OCI-LY3 (cell line): Measurements from ENCODE around the gene IL10.

Experiments used
- H2AFZ ChIP-seq: fragments of 200-600, 300-600 bp; shearing (Covaris generic); 2 replicates; pipeline ENCODE4 v1.6.0; 2014; ENCODE audit warnings: antibody characterized with exemption, low read depth, low read length
- H3K27ac ChIP-seq: fragments of 200-600, 300-600 bp; sonication (generic); 2 replicates; pipeline ENCODE4 v1.5.1; 2014; ENCODE audit warnings: mild to moderate bottlenecking, low read length, moderate library complexity, mixed read lengths
- H3K27me3 ChIP-seq: fragments of 200-600, 300-600 bp; sonication (generic); 2 replicates; pipeline ENCODE4 v1.6.1; 2014; ENCODE audit warnings: low read depth, low read length, mixed read lengths
- H3K36me3 ChIP-seq: fragments of 200-600, 300-600 bp; sonication (generic); replicated peaks from 2 replicates; pipeline ENCODE3; 2014; ENCODE audit warnings: low read depth, low read length, mixed read lengths
- H3K4me1 ChIP-seq: fragments of 300-600, 200-600 bp; sonication (generic); 2 replicates; pipeline ENCODE4 v1.6.1; 2014; ENCODE audit warnings: low read length, mixed read lengths
- H3K4me2 ChIP-seq: fragments of 200-600, 300-600 bp; sonication (generic); 2 replicates; pipeline ENCODE4 v1.6.1; 2014; ENCODE audit warnings: low read length, mixed read lengths
- H3K4me3 ChIP-seq: fragments of 300-600, 200-600 bp; sonication (generic); 2 replicates; pipeline ENCODE4 v1.5.1; 2014; ENCODE audit warnings: antibody characterized with exemption, mild to moderate bottlenecking, low read length, moderate library complexity
- H3K79me2 ChIP-seq: fragments of 300-600, 200-600 bp; shearing (Covaris generic); 2 replicates; pipeline ENCODE4 v1.6.1; 2014; ENCODE audit warnings: mild to moderate bottlenecking, low read length, mixed read lengths
- H3K9ac ChIP-seq: fragments of 300-600, 200-600 bp; shearing (Covaris generic); 2 replicates; pipeline ENCODE4 v1.6.0; 2014; ENCODE audit warnings: mild to moderate bottlenecking, low read length, moderate library complexity
- H3K9me3 ChIP-seq: fragments of 200-600, 300-600 bp; shearing (Covaris generic); 2 replicates; pipeline ENCODE4 v1.6.1; 2014; ENCODE audit warnings: low read length, mixed read lengths; ENCODE audit not compliant: insufficient read depth
- H4K20me1 ChIP-seq: fragments of 200-600, 300-600 bp; sonication (generic); 2 replicates; pipeline ENCODE4 v1.6.1; 2016; ENCODE audit warnings: low read length, mixed read lengths; ENCODE audit not compliant: insufficient read depth
- CTCF ChIP-seq: fragments of 200-600, 300-600 bp; sonication (generic); IDR thresholded peaks from 2 replicates; pipeline ENCODE4 v1.5.1; 2014; ENCODE audit warnings: antibody characterized with exemption, low read length, low read depth
- EZH2phosphoT487 ChIP-seq: fragments of 200-600 bp; shearing (Covaris generic); IDR thresholded peaks from 2 replicates; pipeline ENCODE4 v1.6.1; 2018; ENCODE audit warnings: antibody characterized with exemption, mixed run types, low read depth

Gene IL10

GRCh38 chr1:206761159-206761768 is 11.0 kb downstream of the IL10 start:
- Histone ChIP-seq H2AFZ (no peak overlapping the region), H3K27ac (no peak overlapping the region), H3K27me3 (peaks cover 14% of the 10 kb centered on the region), H3K4me3 (no peak overlapping the region), H3K79me2 (no peaks in the 10 kb centered on the region), H3K4me2 (no peak overlapping the region), H4K20me1 (no peaks in the 10 kb centered on the region), H3K9me3 (peaks cover 2% of the 10 kb centered on the region; the same call in 1 of the 2 replicates), H3K36me3 (no peaks in the 10 kb centered on the region), H3K9ac (no peak overlapping the region), H3K4me1 (peaks cover 20% of the 10 kb centered on the region)
- TF ChIP-seq CTCF (no peak), EZH2phosphoT487 (no peak)

GRCh38 chr1:206760590-206760989 is 11.7 kb downstream of the IL10 start:
- Histone ChIP-seq H4K20me1 (no peaks in the 10 kb centered on the region), H3K4me3 (no peak overlapping the region), H3K4me2 (no peak overlapping the region), H3K27ac (no peak overlapping the region), H3K9ac (no peak overlapping the region), H2AFZ (no peak overlapping the region), H3K9me3 (peaks cover 2% of the 10 kb centered on the region; the same call in 1 of the 2 replicates), H3K36me3 (no peaks in the 10 kb centered on the region), H3K27me3 (peaks cover 14% of the 10 kb centered on the region), H3K79me2 (no peaks in the 10 kb centered on the region), H3K4me1 (peaks cover 13% of the 10 kb centered on the region)
- no peak for TF ChIP-seq CTCF
- no peak for TF ChIP-seq EZH2phosphoT487

GRCh38 chr1:206757524-206758266 is 14.6 kb downstream of the IL10 start:
- peaks cover 20% of the 10 kb centered on the region for H3K27me3 ChIP-seq
- no peak overlapping the region for H3K4me3 ChIP-seq
- peaks cover 11% of the 10 kb centered on the region for H3K4me1 ChIP-seq
- TF ChIP-seq CTCF (no peak), EZH2phosphoT487 (no peak)
- peak overlapping the region; percentile 70 for H2AFZ ChIP-seq
- no peaks in the 10 kb centered on the region for H3K79me2 ChIP-seq
- no peak overlapping the region for H3K9ac ChIP-seq
- no peaks in the 10 kb centered on the region for H3K36me3 ChIP-seq
- no peak overlapping the region for H3K27ac ChIP-seq
- H4K20me1 ChIP-seq, result no peaks in the 10 kb centered on the region
- peak overlapping the region; percentile 16 for H3K4me2 ChIP-seq
- no peaks in the 10 kb centered on the region for H3K9me3 ChIP-seq

- no peak overlapping the region for H3K27ac ChIP-seq
- H3K4me3 ChIP-seq, result no peak overlapping the region
- no peaks in the 10 kb centered on the region for H3K79me2 ChIP-seq
- H3K4me2 ChIP-seq, result no peak overlapping the region
- peaks cover 6% of the 10 kb centered on the region for H3K4me1 ChIP-seq
- H3K9me3 ChIP-seq, result no peaks in the 10 kb centered on the region
- no peak overlapping the region for H2AFZ ChIP-seq
- H3K27me3 ChIP-seq, result 0 out of 2 replicates have a peak, but pooled peaks cover 9% of the 10 kb centered on the region
- no peak overlapping the region for H3K9ac ChIP-seq
- no peaks in the 10 kb centered on the region for H3K36me3 ChIP-seq
- TF ChIP-seq CTCF, result no peak
- TF ChIP-seq EZH2phosphoT487, result no peak
- H4K20me1 ChIP-seq, result no peaks in the 10 kb centered on the region
Measured at GRCh38 chr1:206754011-206754410, 18.3 kb downstream of the IL10 start.
